ENCODE data around the gene PTGR2.

- TF ChIP-seq CTCF (IDR thresholded peaks at IDR 0.05; ENCODE audit: extremely low read depth in 1 of 2, insufficient read depth in 1 of 2, low read depth in 1 of 2, low read length in 2 of 2) (no peak), POLR2AphosphoS5 (IDR thresholded peaks at IDR 0.05; ENCODE audit: insufficient read depth, low read depth, low read length) (no peak), POLR2A (IDR thresholded peaks at IDR 0.05; ENCODE audit: low read depth, low read length) (no peak)
Measured at GRCh38 chr14:73843296-73843695, 8.3 kb upstream of the PTGR2 start.

All from endothelial cell of umbilical vein (primary cell).